GM12801 (cell line): ENCODE measurements around the gene NDUFS4.

Experiments used
- TF ChIP-seq, protein P1 (sequence below): IDR thresholded peaks from one replicate; pipeline ENCODE4 v1.5.1; 2011; ENCODE audit warnings: control low read depth; ENCODE audit not compliant: insufficient read length; ENCODE audit errors: extremely low read depth

Gene NDUFS4

DNA sequence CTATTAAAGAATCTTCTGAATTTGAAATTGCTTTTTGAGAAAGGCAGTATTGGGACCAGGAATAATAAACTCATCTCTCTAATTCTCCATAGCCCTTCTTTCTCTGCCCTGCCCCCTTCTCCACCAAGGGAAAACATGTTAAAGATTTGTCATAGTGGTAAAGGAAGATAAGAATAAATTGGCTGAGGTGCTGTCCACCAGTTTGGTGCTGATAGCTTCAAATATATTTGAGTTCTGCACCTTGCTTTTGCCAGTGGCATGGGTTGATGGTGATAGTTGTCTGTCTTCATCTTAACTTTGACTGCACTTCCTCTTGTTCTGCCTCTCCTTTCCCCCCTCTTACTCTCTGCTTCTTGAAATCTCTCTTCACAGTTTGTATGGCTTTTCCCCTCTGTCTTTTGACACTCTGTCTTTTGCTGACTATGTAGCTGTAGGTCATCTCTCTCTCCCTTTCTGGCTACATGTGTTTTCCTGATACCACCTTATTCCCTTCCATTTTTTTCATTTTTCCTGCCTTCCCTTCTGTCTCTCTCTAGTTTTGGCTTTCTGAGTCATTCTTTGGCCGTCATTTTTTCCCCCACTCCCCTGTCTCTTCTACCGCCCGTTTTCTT is 56.6 kb downstream of the NDUFS4 start:
- TF ChIP-seq, protein P1, sequence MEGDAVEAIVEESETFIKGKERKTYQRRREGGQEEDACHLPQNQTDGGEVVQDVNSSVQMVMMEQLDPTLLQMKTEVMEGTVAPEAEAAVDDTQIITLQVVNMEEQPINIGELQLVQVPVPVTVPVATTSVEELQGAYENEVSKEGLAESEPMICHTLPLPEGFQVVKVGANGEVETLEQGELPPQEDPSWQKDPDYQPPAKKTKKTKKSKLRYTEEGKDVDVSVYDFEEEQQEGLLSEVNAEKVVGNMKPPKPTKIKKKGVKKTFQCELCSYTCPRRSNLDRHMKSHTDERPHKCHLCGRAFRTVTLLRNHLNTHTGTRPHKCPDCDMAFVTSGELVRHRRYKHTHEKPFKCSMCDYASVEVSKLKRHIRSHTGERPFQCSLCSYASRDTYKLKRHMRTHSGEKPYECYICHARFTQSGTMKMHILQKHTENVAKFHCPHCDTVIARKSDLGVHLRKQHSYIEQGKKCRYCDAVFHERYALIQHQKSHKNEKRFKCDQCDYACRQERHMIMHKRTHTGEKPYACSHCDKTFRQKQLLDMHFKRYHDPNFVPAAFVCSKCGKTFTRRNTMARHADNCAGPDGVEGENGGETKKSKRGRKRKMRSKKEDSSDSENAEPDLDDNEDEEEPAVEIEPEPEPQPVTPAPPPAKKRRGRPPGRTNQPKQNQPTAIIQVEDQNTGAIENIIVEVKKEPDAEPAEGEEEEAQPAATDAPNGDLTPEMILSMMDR, result no peak

- TF ChIP-seq, protein P1, result no peak
These were observed 70.8 kb downstream of the NDUFS4 start for GRCh38 chr5:53631251-53631650.

DNA sequence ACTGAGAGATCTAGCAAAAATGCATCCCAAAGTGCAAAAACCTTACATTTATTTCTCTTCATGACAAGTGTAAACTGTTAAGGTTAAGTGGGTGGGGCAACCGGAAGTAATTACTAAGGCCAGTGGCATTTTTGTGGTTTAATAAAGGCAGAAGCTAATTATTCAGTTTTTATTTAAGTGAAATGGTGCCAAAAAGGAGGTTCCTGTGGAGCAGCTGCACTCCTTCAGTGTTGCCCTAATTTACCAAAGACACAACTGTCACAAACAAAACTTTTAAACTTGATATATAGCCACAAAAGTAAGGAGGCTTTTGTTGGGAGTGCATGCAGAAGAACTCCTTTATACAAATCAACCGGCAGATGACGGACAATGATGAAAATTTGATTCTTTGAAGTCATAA is 81.6 kb downstream of the NDUFS4 start:
- TF ChIP-seq, protein P1, result no peak

GRCh38 chr5:53643445-53643844 is 83.0 kb downstream of the NDUFS4 start:
- TF ChIP-seq, protein P1, result no peak

DNA sequence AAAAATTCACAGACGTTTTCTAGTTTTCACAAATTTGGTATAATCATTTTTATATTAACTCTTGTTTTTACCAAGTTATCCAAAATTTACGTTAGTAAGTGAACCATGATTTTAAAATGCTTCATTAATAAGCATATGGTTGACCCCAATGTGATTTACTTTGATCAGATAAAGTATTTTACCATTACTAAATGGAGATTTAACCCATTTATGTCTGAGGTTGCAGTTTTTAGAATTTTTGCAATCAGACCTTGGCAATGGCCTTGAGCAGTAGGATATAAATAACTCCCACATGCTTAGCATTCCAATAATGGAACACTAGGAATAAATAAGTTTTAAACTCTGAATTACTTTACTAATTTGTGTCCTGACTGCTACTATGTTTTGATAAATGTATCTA is 84.6 kb downstream of the NDUFS4 start:
- TF ChIP-seq, protein P1, result no peak

- TF ChIP-seq, protein P1, result no peak
These were observed 88.9 kb downstream of the NDUFS4 start for GRCh38 chr5:53649352-53649751.

DNA sequence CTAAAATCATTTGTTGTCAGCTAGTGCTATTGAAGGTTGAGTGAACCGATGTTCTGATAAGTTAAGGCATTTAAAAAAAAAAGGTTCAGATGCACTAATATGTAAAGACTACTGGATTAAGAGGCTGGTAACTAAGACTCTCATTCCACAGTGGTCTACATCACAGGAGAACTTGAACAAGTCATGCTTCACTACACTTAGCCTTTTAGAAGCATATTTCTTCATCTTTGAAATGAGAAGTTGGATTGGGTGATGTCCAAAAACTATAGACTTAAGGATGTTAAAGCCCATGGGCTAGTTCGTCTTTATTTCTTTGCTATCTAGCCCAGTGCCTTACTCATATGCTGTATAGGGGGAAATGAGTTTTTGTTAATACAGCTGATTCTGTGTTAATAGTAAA is 107.2 kb downstream of the NDUFS4 start:
- TF ChIP-seq, protein P1, result no peak
